Panc1 (cell line): ENCODE measurements around the gene NBPF11. TPM values are rescaled to one million over a fixed set of nuclear protein-coding genes. Genes with fewer than 3 reads are reported as not detected.
"Not testable (repeated sequence)": the region's sequence is repeated elsewhere in the genome, so short reads cannot be mapped to it uniquely, and the experiment has no call there.

ENCODE experiments used
- ATAC-seq: fragments of 200-7000 bp; cut with Tn5 transposase; 2 replicates; pipeline ENCODE4 v1.9.1; 2020; ENCODE audit warnings: mild to moderate bottlenecking, moderate library complexity
- BruUV-seq: library from RNA; stranded (reverse); fragments of 400-500 nt; replicated peaks from 2 replicates; lab custom pipeline; 2021; lab: Mats Ljungman, UMichigan
- CTCF ChIA-PET: fragments of 300-600 bp; sonication (Branson Sonifier 250); formaldehyde crosslinking; loops from one replicate; lab custom pipeline; 2022; ENCODE audit warnings: antibody characterized with exemption; lab: Charles Lee
- POLR2A ChIA-PET: fragments of 300-600 bp; sonication (Branson Sonifier 250); formaldehyde crosslinking; loops from one replicate; lab custom pipeline; 2022; ENCODE audit warnings: antibody characterized with exemption; lab: Charles Lee
- DNase-seq: peaks from one replicate; pipeline ENCODE4 v3.0.0-alpha.2; 2010; ENCODE audit warnings: low read depth, low spot score
- H3K27ac ChIP-seq: 2 replicates; pipeline ENCODE4 v1.5.1; 2011; ENCODE audit warnings: mild to moderate bottlenecking, low read length, inconsistent platforms
- H3K27me3 ChIP-seq: fragments of 200-500 bp; sonication (Bioruptor generic); 2 replicates; pipeline ENCODE4 v1.6.0; 2014; ENCODE audit warnings: low read length, inconsistent platforms; ENCODE audit not compliant: control insufficient read depth, insufficient read depth
- H3K36me3 ChIP-seq: fragments of 200-500 bp; sonication (Bioruptor generic); 2 replicates; pipeline ENCODE4 v1.5.1; 2014; ENCODE audit warnings: inconsistent platforms, mild to moderate bottlenecking, low read length, moderate library complexity; ENCODE audit not compliant: control insufficient read depth, insufficient read depth
- H3K4me1 ChIP-seq: 2 replicates; pipeline ENCODE4 v1.5.1; 2011; ENCODE audit warnings: inconsistent platforms, mild to moderate bottlenecking, low read length, moderate library complexity; ENCODE audit not compliant: control insufficient read depth, insufficient read depth
- H3K4me3 ChIP-seq, 2 experiments: 2 replicates each; pipeline ENCODE4 v1.5.1; 2011 to 2012; ENCODE audit warnings: low read depth in 2 of 2, low read length in 2 of 2, mild to moderate bottlenecking in 2 of 2, inconsistent platforms in 1 of 2, moderate library complexity in 1 of 2
- H3K9me3 ChIP-seq: fragments of 200-500 bp; sonication (Bioruptor generic); 2 replicates; pipeline ENCODE4 v1.5.1; 2014; ENCODE audit warnings: low read depth, mild to moderate bottlenecking, inconsistent platforms, low read length, moderate library complexity; ENCODE audit not compliant: control insufficient read depth, insufficient read depth
- POLR2AphosphoS5 ChIP-seq: IDR thresholded peaks from 2 replicates; pipeline ENCODE4 v1.6.1; 2012; ENCODE audit warnings: mild to moderate bottlenecking, low read depth, low read length, moderate library complexity
- REST ChIP-seq, 2 experiments: IDR thresholded peaks; 2 replicates each; pipeline ENCODE4 v1.6.1; 2011 to 2012; ENCODE audit warnings: low read depth in 2 of 2, control low read depth in 1 of 2, low read length in 1 of 2, mild to moderate bottlenecking in 1 of 2, moderate library complexity in 1 of 2; ENCODE audit not compliant: insufficient read depth in 1 of 2
- SIN3A ChIP-seq: IDR thresholded peaks from 2 replicates; pipeline ENCODE4 v1.6.1; 2012; ENCODE audit warnings: low read depth, mild to moderate bottlenecking, low read length, moderate library complexity, borderline replicate concordance; ENCODE audit not compliant: insufficient read depth
- TCF7L2 ChIP-seq: IDR thresholded peaks from 2 replicates; pipeline ENCODE4 v1.6.1; 2011; ENCODE audit warnings: mild to moderate bottlenecking, low read depth, low read length, inconsistent platforms
- in situ Hi-C: cut with HindIII; loops from 2 replicates; pipeline ENCODE4 v1.10.0; 2016; ENCODE audit warnings: low sequenced_read_pairs, low pct_unique_long_range_greater_than_20kb
- intact Hi-C: fragments of 100-400 bp; cut with micrococcal nuclease; formaldehyde crosslinking; loops from one replicate; pipeline ENCODE4 v1.10.0; 2022; ENCODE audit not compliant: unreplicated experiment
- total RNA-seq: library from RNA; stranded (reverse); gene quantifications from one replicate; pipeline ENCODE4 v1.2.1, GENCODE V29; 2021; ENCODE audit not compliant: unreplicated experiment
- TF ChIP-seq, protein P1 (sequence below): fragments of 450-650 bp; IDR thresholded peaks from 2 replicates; pipeline ENCODE4 v1.5.1; 2017; ENCODE audit warnings: mild to moderate bottlenecking

The NBPF11 gene
- total RNA-seq, 1 experiment from 2014 or later, result 9.2 TPM

DNA sequence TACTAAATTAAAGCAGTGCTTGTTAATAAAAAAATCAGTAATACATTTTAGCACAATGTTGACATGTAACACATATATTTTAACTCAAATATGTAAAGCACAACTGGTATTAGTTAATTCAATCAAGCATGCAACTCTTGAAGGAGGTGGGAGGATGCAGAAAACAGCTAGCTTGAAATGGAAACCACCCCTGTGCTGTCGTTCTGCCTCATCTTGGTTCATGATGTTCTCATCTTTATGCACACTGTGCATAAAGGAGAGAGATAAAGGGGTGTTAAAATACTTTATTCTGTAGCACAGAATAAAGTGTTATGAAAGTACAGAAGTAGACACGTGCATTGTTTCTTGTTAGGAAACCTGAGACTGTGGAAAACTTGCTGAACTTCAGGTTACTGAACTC is 23.3 kb upstream of the NBPF11 start:
- in situ Hi-C loops, DNase-seq, H3K9me3 ChIP-seq, H3K27me3 ChIP-seq, POLR2A ChIA-PET, H3K27ac ChIP-seq, BruUV-seq, H3K4me3 ChIP-seq, CTCF ChIA-PET, ATAC-seq, intact Hi-C loops, H3K36me3 ChIP-seq, H3K4me1 ChIP-seq: not testable (repeated sequence)

DNA sequence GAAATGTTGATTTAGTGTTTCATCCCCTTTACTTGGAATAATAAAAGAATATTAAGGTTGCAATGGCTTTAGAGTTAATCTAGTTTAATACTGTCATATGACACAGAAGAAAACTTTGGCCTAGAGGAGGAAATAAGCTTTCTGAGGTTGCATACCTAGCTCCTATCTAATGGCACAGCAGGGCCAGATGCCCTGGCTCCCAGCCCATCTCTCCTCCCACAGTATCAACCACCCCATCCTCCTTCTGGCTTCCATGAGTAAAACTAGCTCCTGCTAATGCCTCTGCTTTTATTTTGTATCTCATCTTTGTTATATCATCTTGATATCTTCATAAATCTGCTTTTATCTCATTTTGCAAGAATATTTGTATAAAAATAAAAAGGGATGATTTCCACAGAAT is 19.9 kb upstream of the NBPF11 start:
- CTCF ChIA-PET, H3K27ac ChIP-seq, H3K36me3 ChIP-seq, H3K4me3 ChIP-seq, H3K9me3 ChIP-seq, BruUV-seq, ATAC-seq, intact Hi-C loops, POLR2A ChIA-PET, H3K27me3 ChIP-seq, H3K4me1 ChIP-seq, DNase-seq, in situ Hi-C loops: not testable (repeated sequence)

DNA sequence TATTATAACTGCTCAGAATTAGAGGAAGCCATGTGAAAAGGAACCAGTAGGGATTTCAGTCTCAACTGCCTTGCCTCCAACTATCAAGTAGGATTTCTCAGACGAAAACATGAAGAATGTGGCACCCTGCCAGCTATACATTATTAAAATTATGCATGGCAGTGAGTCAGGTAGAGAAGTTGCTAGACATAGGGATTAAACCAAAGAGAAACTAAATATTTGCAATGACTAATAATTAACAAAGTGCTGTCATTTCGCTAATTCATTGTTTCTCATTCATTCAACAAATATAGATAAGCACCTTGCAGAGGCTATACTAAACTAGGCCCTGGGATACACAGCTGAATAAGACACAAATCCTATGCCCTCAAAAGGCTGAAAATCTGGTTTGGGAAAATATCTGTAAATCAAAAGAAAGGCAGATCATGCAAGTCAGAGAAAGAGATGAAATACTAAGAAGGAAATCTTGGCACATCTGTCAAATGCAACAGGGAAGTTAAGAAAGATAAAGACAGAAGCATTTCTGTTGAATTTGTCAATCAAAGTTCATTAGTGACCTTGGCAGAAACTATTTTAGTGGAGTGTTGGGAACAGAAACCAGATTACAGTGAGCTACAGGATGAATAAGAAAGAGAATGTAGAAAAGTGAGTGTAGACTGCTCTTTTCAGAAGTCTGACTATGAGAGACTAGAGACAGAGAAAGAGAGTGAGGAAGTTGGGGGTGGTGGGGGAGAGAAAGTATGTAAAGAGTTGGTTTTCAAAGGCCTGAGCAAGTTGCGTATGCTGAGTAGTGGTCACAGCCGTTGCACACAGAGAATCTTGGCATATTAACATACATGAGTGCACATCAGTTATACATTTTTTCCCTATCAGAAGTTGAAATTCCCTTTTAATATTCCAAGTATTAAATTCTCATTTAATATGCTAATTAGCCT is 14.7 kb upstream of the NBPF11 start:
- H3K4me3 ChIP-seq, result no peak overlapping the region
- TF ChIP-seq, protein P1, sequence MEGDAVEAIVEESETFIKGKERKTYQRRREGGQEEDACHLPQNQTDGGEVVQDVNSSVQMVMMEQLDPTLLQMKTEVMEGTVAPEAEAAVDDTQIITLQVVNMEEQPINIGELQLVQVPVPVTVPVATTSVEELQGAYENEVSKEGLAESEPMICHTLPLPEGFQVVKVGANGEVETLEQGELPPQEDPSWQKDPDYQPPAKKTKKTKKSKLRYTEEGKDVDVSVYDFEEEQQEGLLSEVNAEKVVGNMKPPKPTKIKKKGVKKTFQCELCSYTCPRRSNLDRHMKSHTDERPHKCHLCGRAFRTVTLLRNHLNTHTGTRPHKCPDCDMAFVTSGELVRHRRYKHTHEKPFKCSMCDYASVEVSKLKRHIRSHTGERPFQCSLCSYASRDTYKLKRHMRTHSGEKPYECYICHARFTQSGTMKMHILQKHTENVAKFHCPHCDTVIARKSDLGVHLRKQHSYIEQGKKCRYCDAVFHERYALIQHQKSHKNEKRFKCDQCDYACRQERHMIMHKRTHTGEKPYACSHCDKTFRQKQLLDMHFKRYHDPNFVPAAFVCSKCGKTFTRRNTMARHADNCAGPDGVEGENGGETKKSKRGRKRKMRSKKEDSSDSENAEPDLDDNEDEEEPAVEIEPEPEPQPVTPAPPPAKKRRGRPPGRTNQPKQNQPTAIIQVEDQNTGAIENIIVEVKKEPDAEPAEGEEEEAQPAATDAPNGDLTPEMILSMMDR, result no peak
- TF ChIP-seq REST (IDR thresholded peaks at IDR 0.05; ENCODE audit: insufficient read depth in 1 of 2, low read depth in 2 of 2, low read length in 1 of 2) (no peak), POLR2AphosphoS5 (no peak), SIN3A (no peak), TCF7L2 (no peak)
- CTCF ChIA-PET, result no interaction called here
- intact Hi-C loops (no loop called here), in situ Hi-C loops (no loop called here)
- POLR2A ChIA-PET, result no interaction called here
- no peaks in the 10 kb centered on the region for H3K9me3 ChIP-seq
- ATAC-seq (no peak), DNase-seq (no peak)
- H3K27me3 ChIP-seq, result no peaks in the 10 kb centered on the region
- no peaks in the 10 kb centered on the region for H3K4me1 ChIP-seq
- no peaks in the 10 kb centered on the region for H3K36me3 ChIP-seq
- BruUV-seq, result no TSS peak
- no peak overlapping the region for H3K27ac ChIP-seq
